Measurements from ENCODE around the gene CGB1.
"Not testable (repeated sequence)": the region's sequence is repeated elsewhere in the genome, so short reads cannot be mapped to it uniquely, and the experiment has no call there.

DNA sequence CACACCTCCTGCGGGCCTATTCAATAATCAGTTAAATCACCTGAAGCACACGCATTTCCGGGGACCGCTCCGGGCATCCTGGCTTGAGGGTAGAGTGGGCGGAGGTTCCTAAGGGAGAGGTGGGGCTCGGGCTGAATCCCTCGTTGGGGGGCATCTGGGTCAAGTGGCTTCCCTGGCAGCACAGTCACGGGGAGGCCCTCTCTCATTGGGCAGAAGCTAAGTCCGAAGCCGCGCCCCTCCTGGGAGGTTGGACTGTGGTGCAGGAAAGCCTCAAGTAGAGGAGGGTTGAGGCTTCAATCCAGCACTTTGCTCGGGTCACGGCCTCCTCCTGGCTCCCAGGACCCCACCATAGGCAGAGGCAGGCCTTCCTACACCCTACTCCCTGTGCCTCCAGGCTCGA lies 6.9 kb upstream of the CGB1 start, which contains the start of gene CGB5:
- TF ChIP-seq, protein P1, sequence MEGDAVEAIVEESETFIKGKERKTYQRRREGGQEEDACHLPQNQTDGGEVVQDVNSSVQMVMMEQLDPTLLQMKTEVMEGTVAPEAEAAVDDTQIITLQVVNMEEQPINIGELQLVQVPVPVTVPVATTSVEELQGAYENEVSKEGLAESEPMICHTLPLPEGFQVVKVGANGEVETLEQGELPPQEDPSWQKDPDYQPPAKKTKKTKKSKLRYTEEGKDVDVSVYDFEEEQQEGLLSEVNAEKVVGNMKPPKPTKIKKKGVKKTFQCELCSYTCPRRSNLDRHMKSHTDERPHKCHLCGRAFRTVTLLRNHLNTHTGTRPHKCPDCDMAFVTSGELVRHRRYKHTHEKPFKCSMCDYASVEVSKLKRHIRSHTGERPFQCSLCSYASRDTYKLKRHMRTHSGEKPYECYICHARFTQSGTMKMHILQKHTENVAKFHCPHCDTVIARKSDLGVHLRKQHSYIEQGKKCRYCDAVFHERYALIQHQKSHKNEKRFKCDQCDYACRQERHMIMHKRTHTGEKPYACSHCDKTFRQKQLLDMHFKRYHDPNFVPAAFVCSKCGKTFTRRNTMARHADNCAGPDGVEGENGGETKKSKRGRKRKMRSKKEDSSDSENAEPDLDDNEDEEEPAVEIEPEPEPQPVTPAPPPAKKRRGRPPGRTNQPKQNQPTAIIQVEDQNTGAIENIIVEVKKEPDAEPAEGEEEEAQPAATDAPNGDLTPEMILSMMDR (IDR thresholded peaks at IDR 0.05; ENCODE audit: extremely low read depth in 1 of 2, insufficient read depth in 1 of 2, low read depth in 1 of 2, low read length in 2 of 2) = not testable (repeated sequence)
- TF ChIP-seq POLR2A (IDR thresholded peaks at IDR 0.05; ENCODE audit: low read depth, low read length); GATA2 (IDR thresholded peaks at IDR 0.05; ENCODE audit: insufficient read depth, insufficient read length, low read depth, low read length); FOS (IDR thresholded peaks at IDR 0.05; ENCODE audit: borderline replicate concordance, insufficient read depth, low read length); EZH2 (IDR thresholded peaks at IDR 0.05; ENCODE audit: borderline replicate concordance, low read depth, low read length, severe bottlenecking); POLR2AphosphoS5 (IDR thresholded peaks at IDR 0.05; ENCODE audit: insufficient read depth, low read depth, low read length); MYC (IDR thresholded peaks at IDR 0.05; ENCODE audit: low read depth, low read length); JUN (IDR thresholded peaks at IDR 0.05; ENCODE audit: borderline replicate concordance, insufficient read depth, insufficient read length, low read depth): not testable (repeated sequence)
- TF ChIP-seq, protein P2, sequence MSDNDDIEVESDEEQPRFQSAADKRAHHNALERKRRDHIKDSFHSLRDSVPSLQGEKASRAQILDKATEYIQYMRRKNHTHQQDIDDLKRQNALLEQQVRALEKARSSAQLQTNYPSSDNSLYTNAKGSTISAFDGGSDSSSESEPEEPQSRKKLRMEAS (IDR thresholded peaks at IDR 0.05; ENCODE audit: insufficient read depth, insufficient read length) = not testable (repeated sequence)

Data from endothelial cell of umbilical vein (primary cell).